ENCODE measurements around the gene OR10X1. TPM values are rescaled to one million over a fixed set of nuclear protein-coding genes. Genes with fewer than 3 reads are reported as not detected.

The OR10X1 gene
- total RNA-seq (2021) (not detected in 3 replicates), Bru-seq, nascent RNA (not detected)
- long read RNA-seq, experiment 1 = 0 reads
- long read RNA-seq, experiment 2 = 0 reads
- long read RNA-seq, experiment 3 = 0 reads

- ATAC-seq (no peak), DNase-seq (ENCODE audit: low spot score) (no peak)
- Mint-ChIP-seq H3K4me3 (no peak within 1 kb of the TSS), H3K36me3 (no peaks in the 10 kb centered on the region), H3K27me3 (ENCODE audit: low read depth) (no peaks in the 10 kb centered on the region), H3K9me3 (no peaks in the 10 kb centered on the region), H3K4me1 (no peaks in the 10 kb centered on the region), H3K27ac (no peak within 1 kb of the TSS)
- TF ChIP-seq USF1 (CRISPR knock-in tag; IDR thresholded peaks at IDR 0.05) (no peak), TEAD4 (CRISPR knock-in tag; IDR thresholded peaks at IDR 0.05) (no peak), OVOL2 (CRISPR knock-in tag; IDR thresholded peaks at IDR 0.05; ENCODE audit: borderline replicate concordance) (no peak), GTF2I (CRISPR knock-in tag; conservative IDR thresholded peaks at IDR 0.05) (no peak), KAT7 (CRISPR knock-in tag; IDR thresholded peaks at IDR 0.05; ENCODE audit: borderline replicate concordance) (no peak), CDX4 (CRISPR knock-in tag; IDR thresholded peaks at IDR 0.05; ENCODE audit: borderline replicate concordance) (no peak), ZNF396 (CRISPR knock-in tag; IDR thresholded peaks at IDR 0.05; ENCODE audit: borderline replicate concordance) (no peak), TEAD1 (CRISPR knock-in tag; IDR thresholded peaks at IDR 0.05) (no peak)
- ChIA-PET POLR2A (no interaction called here), CTCF (no interaction called here)
These were observed at the start of gene OR10X1 for GRCh38 chr1:158579733-158580132. Gene OR10X1 (minus strand): TSS chr1:158579899. CDS start chr1:158579899, 0 bp downstream.

GRCh38 chr1:158613764-158614163 is 34.1 kb upstream of the OR10X1 start:
- Mint-ChIP-seq H3K4me1 (no peaks in the 10 kb centered on the region), H3K36me3 (no peaks in the 10 kb centered on the region), H3K9me3 (no peaks in the 10 kb centered on the region), H3K4me3 (no peak overlapping the region), H3K27ac (no peak overlapping the region), H3K27me3 (ENCODE audit: low read depth) (no peaks in the 10 kb centered on the region)
- ATAC-seq (no peak), DNase-seq (ENCODE audit: low spot score) (no peak)
- CTCF ChIA-PET = no interaction called here
- POLR2A ChIA-PET = no interaction called here
- TF ChIP-seq EMX1 (CRISPR knock-in tag; IDR thresholded peaks at IDR 0.05) = no peak
- TF ChIP-seq FOXK1 (CRISPR knock-in tag; IDR thresholded peaks at IDR 0.05) = no peak
- no peak for TF ChIP-seq ERG (CRISPR knock-in tag; IDR thresholded peaks at IDR 0.05)
- TF ChIP-seq PRRX2 (CRISPR knock-in tag; IDR thresholded peaks at IDR 0.05) = no peak
- no peak for TF ChIP-seq ZSCAN18 (CRISPR knock-in tag; IDR thresholded peaks at IDR 0.05)
- TF ChIP-seq ZNF281 (CRISPR knock-in tag; IDR thresholded peaks at IDR 0.05) = no peak
- no peak for TF ChIP-seq CDX4 (CRISPR knock-in tag; IDR thresholded peaks at IDR 0.05; ENCODE audit: borderline replicate concordance)
- TF ChIP-seq STAT6 (CRISPR knock-in tag; conservative IDR thresholded peaks at IDR 0.05; ENCODE audit: low read depth) = no peak
- TF ChIP-seq NFE2L1 (CRISPR knock-in tag; IDR thresholded peaks at IDR 0.05) = no peak

Data from WTC11 (cell line).